OCI-LY1 (cell line): ENCODE data around the gene POU6F2.

ENCODE experiments used
- H2AFZ ChIP-seq: fragments of 200-600 bp; sonication (generic), shearing (Covaris generic); 2 replicates; pipeline ENCODE4 v1.6.0; 2014; ENCODE audit warnings: antibody characterized with exemption, mild to moderate bottlenecking, low read length
- H3F3A ChIP-seq: fragments of 200-600 bp; sonication (generic), shearing (Covaris generic); 2 replicates; pipeline ENCODE4 v1.6.0; 2014; ENCODE audit warnings: mild to moderate bottlenecking, antibody characterized with exemption, low read length, moderate library complexity; ENCODE audit not compliant: insufficient read depth
- H3K27ac ChIP-seq: fragments of 200-600 bp; sonication (generic); 2 replicates; pipeline ENCODE4 v1.5.1; 2014; ENCODE audit warnings: low read length, mixed run types, mild to moderate bottlenecking, low read depth; ENCODE audit not compliant: poor library complexity, severe bottlenecking
- H3K27me3 ChIP-seq: fragments of 200-600 bp; sonication (generic); 2 replicates; pipeline ENCODE4 v1.6.0; 2014; ENCODE audit warnings: antibody characterized with exemption, mild to moderate bottlenecking, low read length, moderate library complexity; ENCODE audit not compliant: insufficient read depth
- H3K36me3 ChIP-seq: fragments of 200-600 bp; sonication (generic); 2 replicates; pipeline ENCODE4 v1.6.1; 2014; ENCODE audit warnings: mild to moderate bottlenecking, antibody characterized with exemption, low read length, moderate library complexity, mixed read lengths; ENCODE audit not compliant: insufficient read depth
- H3K4me1 ChIP-seq: fragments of 200-600 bp; sonication (generic); 2 replicates; pipeline ENCODE4 v1.5.1; 2014; ENCODE audit warnings: mild to moderate bottlenecking, low read length, moderate library complexity; ENCODE audit not compliant: insufficient read depth, severe bottlenecking
- H3K4me2 ChIP-seq: fragments of 200-600 bp; sonication (generic), shearing (Covaris generic); 2 replicates; pipeline ENCODE4 v1.6.1; 2014; ENCODE audit warnings: low read length
- H3K4me3 ChIP-seq: fragments of 200-600 bp; sonication (generic); 2 replicates; pipeline ENCODE4 v1.5.1; 2014; ENCODE audit warnings: low read length, low read depth, mild to moderate bottlenecking, mixed read lengths; ENCODE audit not compliant: poor library complexity, severe bottlenecking
- H3K79me2 ChIP-seq: fragments of 200-600 bp; shearing (Covaris generic); 2 replicates; pipeline ENCODE4 v1.6.1; 2016; ENCODE audit warnings: mixed run types, low read length, mixed read lengths; ENCODE audit not compliant: insufficient read depth
- H3K9ac ChIP-seq: fragments of 200-600 bp; sonication (generic), shearing (Covaris generic); 2 replicates; pipeline ENCODE4 v1.6.1; 2014; ENCODE audit warnings: mild to moderate bottlenecking, low read length, mixed read lengths
- H3K9me2 ChIP-seq: fragments of 200-600 bp; sonication (generic), shearing (Covaris generic); 2 replicates; pipeline ENCODE4 v1.6.1; 2014; ENCODE audit warnings: low read depth, mild to moderate bottlenecking, low read length, mixed read lengths
- H3K9me3 ChIP-seq: fragments of 200-600 bp; shearing (Covaris generic); 2 replicates; pipeline ENCODE4 v1.6.1; 2014; ENCODE audit warnings: low read length, mixed read lengths
- H4K20me1 ChIP-seq: fragments of 200-600 bp; sonication (generic), shearing (Covaris generic); 2 replicates; pipeline ENCODE4 v1.6.0; 2016; ENCODE audit warnings: mild to moderate bottlenecking, low read length; ENCODE audit not compliant: insufficient read depth
- CTCF ChIP-seq: fragments of 200-600 bp; sonication (generic), shearing (Covaris generic); IDR thresholded peaks from 2 replicates; pipeline ENCODE4 v1.5.1; 2017; ENCODE audit warnings: mild to moderate bottlenecking, antibody characterized with exemption, low read length, moderate library complexity, mixed read lengths
- EZH2 ChIP-seq: fragments of 200-600 bp; sonication (generic), shearing (Covaris generic); IDR thresholded peaks from 2 replicates; pipeline ENCODE4 v1.8.0; 2017; ENCODE audit warnings: borderline replicate concordance, mixed run types, mild to moderate bottlenecking, antibody characterized with exemption, low read length, moderate library complexity, mixed read lengths

POU6F2 gene

GRCh38 chr7:39410582-39410981 lies 432.9 kb downstream of the POU6F2 start:
- Histone ChIP-seq H3K9ac (no peak overlapping the region), H3K9me3 (no peaks in the 10 kb centered on the region)

GRCh38 chr7:39413636-39414223 lies 436.0 kb downstream of the POU6F2 start:
- Histone ChIP-seq H3K79me2 (no peaks in the 10 kb centered on the region), H3F3A (no peaks in the 10 kb centered on the region), H4K20me1 (no peaks in the 10 kb centered on the region), H3K9me2 (no peaks in the 10 kb centered on the region), H3K9ac (no peak overlapping the region), H3K36me3 (no peaks in the 10 kb centered on the region), H3K4me3 (peak overlapping the region; percentile 51), H3K9me3 (no peaks in the 10 kb centered on the region), H3K4me2 (peak overlapping the region; percentile 64), H3K4me1 (peaks cover 7% of the 10 kb centered on the region), H3K27me3 (no peaks in the 10 kb centered on the region), H2AFZ (no peak overlapping the region), H3K27ac (no peak overlapping the region)
- no peak for TF ChIP-seq EZH2
- no peak for TF ChIP-seq CTCF

More at GRCh38 chr7:39410582-39410981, 432.9 kb downstream of the POU6F2 start:
- no peak overlapping the region for H3K4me2 ChIP-seq
- no peaks in the 10 kb centered on the region for H3F3A ChIP-seq
- H3K9me2 ChIP-seq: no peaks in the 10 kb centered on the region
- H3K79me2 ChIP-seq: no peaks in the 10 kb centered on the region
- H3K4me1 ChIP-seq: peaks cover 7% of the 10 kb centered on the region
- no peak overlapping the region for H3K27ac ChIP-seq
- TF ChIP-seq CTCF (no peak), EZH2 (no peak)
- no peaks in the 10 kb centered on the region for H3K36me3 ChIP-seq
- H4K20me1 ChIP-seq: no peaks in the 10 kb centered on the region
- H2AFZ ChIP-seq: no peak overlapping the region
- no peaks in the 10 kb centered on the region for H3K27me3 ChIP-seq
- H3K4me3 ChIP-seq: no peak overlapping the region

- H3K27me3 ChIP-seq: no peaks in the 10 kb centered on the region
- peak overlapping the region; percentile 64 for H3K4me2 ChIP-seq
- H3K9me3 ChIP-seq: no peaks in the 10 kb centered on the region
- no peak overlapping the region for H3K9ac ChIP-seq
- H2AFZ ChIP-seq: no peak overlapping the region
- no peaks in the 10 kb centered on the region for H3K36me3 ChIP-seq
- H3K9me2 ChIP-seq: no peaks in the 10 kb centered on the region
- peak overlapping the region; percentile 51 for H3K4me3 ChIP-seq
- no peak overlapping the region for H3K27ac ChIP-seq
- no peaks in the 10 kb centered on the region for H4K20me1 ChIP-seq
- peaks cover 7% of the 10 kb centered on the region for H3K4me1 ChIP-seq
- no peaks in the 10 kb centered on the region for H3F3A ChIP-seq
- no peaks in the 10 kb centered on the region for H3K79me2 ChIP-seq
- TF ChIP-seq EZH2 (no peak), CTCF (peak; percentile 12; the same call in 1 of the 2 replicates)
Measured at GRCh38 chr7:39414224-39415035, 436.7 kb downstream of the POU6F2 start.
